Measurements from ENCODE around the gene TAF6L.
"Not testable (repeated sequence)": the region's sequence is repeated elsewhere in the genome, so short reads cannot be mapped to it uniquely, and the experiment has no call there.

TAF6L gene

GRCh38 chr11:62804310-62805075 is 33.3 kb downstream of the TAF6L start:
- no peak for DNase-seq (ENCODE audit: low read depth in 1 of 2, low spot score in 1 of 2)

GRCh38 chr11:62805076-62805892 is 34.1 kb downstream of the TAF6L start, which contains the start of gene NXF1:
TSS of gene NXF1 (minus strand) at chr11:62805440. CDS start at chr11:62805356, 84 bp downstream.
- DNase-seq (ENCODE audit: low read depth in 1 of 2, low spot score in 1 of 2) = peak; percentile 96

- no peak for DNase-seq (ENCODE audit: low read depth in 1 of 2, low spot score in 1 of 2)
Observed at GRCh38 chr11:62805961-62806441, 34.8 kb downstream of the TAF6L start.

DNA sequence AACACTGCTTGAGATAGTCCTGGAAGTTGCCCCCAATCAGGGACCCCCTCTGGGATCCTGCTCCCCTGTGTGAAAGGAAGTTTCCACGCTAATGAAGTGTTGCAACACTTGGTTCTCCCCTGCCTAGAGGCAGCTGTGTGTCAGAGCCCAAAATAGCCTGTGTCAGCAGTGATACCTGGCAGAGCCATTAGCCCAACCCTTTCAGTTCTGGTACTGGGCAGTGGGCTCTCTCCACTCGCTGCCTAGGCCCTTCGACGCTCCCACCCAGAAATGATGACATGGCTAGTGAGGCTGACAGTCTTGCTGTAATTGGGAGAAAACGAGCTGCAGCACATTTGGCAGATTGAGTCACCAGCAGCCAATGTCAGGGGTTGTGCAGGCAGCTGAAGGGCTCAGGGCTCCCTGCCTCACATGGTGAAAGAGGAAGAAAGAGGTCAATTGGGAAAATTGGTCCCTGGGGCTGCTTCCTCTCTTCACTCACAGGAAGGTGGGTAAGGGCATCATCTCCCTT is 35.5 kb downstream of the TAF6L start:
- no peak for DNase-seq (ENCODE audit: low read depth in 1 of 2, low spot score in 1 of 2)

DNA sequence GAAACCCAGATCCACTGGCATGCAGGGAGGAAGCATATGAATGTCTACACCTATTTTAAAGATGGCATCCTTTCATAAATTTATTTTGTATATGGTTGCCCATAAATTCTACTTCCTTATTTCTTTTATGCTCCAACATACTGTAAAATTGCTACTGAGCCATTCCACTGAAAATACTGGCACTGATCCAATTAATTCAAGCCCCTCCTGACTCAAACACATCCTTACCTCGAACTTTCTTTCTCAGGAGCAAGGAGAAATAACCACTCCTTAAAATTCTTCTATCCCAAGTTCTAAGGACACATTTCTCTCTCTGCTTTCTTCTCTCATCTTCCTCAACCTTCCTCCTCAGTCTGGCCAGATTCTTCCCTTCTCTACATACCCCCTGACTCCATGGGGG is 39.6 kb downstream of the TAF6L start:
- DNase-seq (ENCODE audit: low read depth in 1 of 2, low spot score in 1 of 2) = no peak

- no peak for DNase-seq (ENCODE audit: low read depth in 1 of 2, low spot score in 1 of 2)
Observed at GRCh38 chr11:62811659-62812058, 40.5 kb downstream of the TAF6L start.

GRCh38 chr11:62816557-62816956 is 45.4 kb downstream of the TAF6L start:
- DNase-seq (ENCODE audit: low read depth in 1 of 2, low spot score in 1 of 2) = no peak

- no peak for DNase-seq (ENCODE audit: low read depth in 1 of 2, low spot score in 1 of 2)
Observed at GRCh38 chr11:62817129-62817528, 45.9 kb downstream of the TAF6L start.

DNA sequence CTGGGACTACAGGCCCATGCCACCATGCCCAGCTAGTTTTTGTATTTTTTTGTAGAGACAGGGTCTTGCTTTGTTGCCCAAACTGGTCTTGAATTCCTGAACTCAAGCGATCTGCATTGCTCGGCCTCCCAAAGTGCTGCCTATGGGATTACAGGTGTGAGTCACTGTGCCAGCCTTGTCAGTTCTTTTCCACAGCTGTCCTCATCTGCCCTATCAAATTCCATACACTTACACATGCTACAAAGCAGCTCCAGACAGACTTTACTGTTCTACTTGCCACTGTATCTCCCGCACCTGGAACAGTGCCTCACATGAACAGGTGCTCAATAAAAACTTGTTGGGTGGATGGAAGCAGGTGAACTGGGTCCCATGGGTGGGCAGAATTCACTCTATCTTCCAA is 52.5 kb downstream of the TAF6L start:
- DNase-seq (ENCODE audit: low read depth in 1 of 2, low spot score in 1 of 2) = no peak

GRCh38 chr11:62828130-62828529 is 56.9 kb downstream of the TAF6L start:
- DNase-seq (ENCODE audit: low read depth in 1 of 2, low spot score in 1 of 2) = not testable (repeated sequence)

GRCh38 chr11:62830904-62831519 is 59.8 kb downstream of the TAF6L start:
- no peak for DNase-seq (ENCODE audit: low read depth in 1 of 2, low spot score in 1 of 2)

DNA sequence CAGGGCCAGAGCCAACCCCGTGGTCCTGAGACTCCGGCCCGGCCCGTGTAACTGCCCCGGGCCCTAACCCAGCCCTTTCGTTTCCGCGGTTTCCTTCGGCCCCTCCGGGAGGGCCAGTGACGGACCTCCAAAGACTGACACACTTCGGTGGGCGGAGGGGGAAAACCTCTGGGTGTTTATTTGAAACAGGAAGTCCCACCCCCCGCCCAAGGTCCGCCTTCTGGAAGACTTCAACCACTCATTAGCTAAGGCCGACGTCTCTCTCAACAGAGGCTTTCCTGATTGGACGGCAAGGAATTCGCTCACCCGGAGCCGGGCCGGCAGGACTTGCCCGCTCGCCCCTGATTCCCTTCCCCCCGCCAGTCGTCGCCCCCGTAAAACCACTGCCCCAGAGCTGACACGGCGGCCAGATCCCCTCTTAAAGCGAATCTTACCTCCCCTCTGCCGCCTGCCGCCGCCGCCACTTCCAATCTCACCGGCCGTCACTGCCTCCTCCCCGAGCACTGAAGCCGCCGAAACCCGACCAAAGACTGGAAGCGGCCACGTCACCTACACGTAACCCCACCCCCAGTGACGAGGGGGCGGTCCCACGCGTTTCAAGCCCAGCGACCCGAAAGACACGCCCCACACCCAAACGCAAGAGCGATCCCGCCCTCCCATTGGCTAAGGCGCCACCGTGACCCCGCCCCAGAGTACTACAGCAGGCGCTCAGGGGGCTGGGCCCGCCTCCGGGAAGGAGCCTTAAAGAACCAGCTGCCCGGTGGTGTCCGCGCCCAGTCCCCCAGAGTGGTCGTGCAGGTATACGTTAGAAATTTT is 60.5 kb downstream of the TAF6L start, which contains the start of gene STX5:
TSS of gene STX5 (minus strand) at position 532 of the 816 bp plus-strand sequence. CDS start 808 bp downstream, outside the sequence.
- DNase-seq (ENCODE audit: low read depth in 1 of 2, low spot score in 1 of 2) = peak; percentile 99

GRCh38 chr11:62832336-62833234 is 61.4 kb downstream of the TAF6L start, which contains the start of gene TEX54:
TSS of gene TEX54 (minus strand) at chr11:62832841.
- DNase-seq (ENCODE audit: low read depth in 1 of 2, low spot score in 1 of 2) = peak in 1 of 2 donors; percentile 27

DNA sequence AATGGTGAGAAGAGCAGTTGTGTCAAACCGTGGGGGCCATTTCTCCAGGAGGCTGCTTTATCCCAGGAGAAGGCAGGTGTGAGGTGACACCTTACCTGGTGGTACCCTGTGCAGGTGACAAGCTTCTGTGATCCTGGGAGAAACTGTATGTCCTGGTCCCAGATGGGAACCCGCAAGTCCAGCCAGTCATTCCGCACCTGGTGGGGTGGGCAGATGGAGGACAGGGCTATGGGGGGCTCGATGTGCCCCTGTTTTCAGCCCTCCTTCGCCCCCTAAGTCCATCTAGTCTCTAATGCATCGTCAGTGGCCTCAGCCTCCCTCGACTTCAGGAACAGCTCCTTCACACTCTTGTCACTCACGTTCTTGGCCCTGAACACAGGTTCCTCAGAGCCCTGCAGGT is 64.1 kb downstream of the TAF6L start:
- DNase-seq (ENCODE audit: low read depth in 1 of 2, low spot score in 1 of 2) = no peak

Measured in stimulated activated CD4-positive, alpha-beta T cell treated with anti-CD3 and anti-CD28 coated beads, Interleukin-15, amount 100 ng/mL, for 1 hour (primary cell).